ENCODE data around the gene HECW1.

DNA sequence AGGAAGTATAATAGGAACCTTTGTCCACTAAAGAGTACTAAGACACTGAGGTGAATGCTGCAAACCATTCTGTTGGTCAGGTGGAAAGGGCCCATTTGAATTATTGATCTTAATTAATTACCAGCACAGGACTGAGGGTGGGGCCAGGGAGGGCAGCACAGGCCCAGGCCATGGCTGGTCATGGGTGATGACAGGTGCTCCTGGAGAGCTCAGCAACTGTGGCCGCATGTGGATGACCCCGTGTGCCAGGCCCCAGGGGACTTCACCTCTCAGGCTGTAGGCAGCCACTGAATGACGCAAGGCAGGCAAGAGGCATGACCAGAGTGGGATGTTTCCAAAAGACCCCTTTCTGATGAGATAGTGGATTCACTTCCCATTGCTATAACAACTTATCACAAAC lies 54.2 kb downstream of the HECW1 start:
- TF ChIP-seq, protein P1, sequence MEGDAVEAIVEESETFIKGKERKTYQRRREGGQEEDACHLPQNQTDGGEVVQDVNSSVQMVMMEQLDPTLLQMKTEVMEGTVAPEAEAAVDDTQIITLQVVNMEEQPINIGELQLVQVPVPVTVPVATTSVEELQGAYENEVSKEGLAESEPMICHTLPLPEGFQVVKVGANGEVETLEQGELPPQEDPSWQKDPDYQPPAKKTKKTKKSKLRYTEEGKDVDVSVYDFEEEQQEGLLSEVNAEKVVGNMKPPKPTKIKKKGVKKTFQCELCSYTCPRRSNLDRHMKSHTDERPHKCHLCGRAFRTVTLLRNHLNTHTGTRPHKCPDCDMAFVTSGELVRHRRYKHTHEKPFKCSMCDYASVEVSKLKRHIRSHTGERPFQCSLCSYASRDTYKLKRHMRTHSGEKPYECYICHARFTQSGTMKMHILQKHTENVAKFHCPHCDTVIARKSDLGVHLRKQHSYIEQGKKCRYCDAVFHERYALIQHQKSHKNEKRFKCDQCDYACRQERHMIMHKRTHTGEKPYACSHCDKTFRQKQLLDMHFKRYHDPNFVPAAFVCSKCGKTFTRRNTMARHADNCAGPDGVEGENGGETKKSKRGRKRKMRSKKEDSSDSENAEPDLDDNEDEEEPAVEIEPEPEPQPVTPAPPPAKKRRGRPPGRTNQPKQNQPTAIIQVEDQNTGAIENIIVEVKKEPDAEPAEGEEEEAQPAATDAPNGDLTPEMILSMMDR (conservative IDR thresholded peaks at IDR 0.05; ENCODE audit: low read depth in 2 of 2): no peak
- TF ChIP-seq STAT1 (IDR thresholded peaks at IDR 0.05; ENCODE audit: unreplicated experiment): no peak
- no peak for TF ChIP-seq EZH2phosphoT487 (IDR thresholded peaks at IDR 0.05; ENCODE audit: unreplicated experiment)
- no peak for TF ChIP-seq EZH2 (IDR thresholded peaks at IDR 0.05; ENCODE audit: low read depth, unreplicated experiment)
- TF ChIP-seq, protein P2, sequence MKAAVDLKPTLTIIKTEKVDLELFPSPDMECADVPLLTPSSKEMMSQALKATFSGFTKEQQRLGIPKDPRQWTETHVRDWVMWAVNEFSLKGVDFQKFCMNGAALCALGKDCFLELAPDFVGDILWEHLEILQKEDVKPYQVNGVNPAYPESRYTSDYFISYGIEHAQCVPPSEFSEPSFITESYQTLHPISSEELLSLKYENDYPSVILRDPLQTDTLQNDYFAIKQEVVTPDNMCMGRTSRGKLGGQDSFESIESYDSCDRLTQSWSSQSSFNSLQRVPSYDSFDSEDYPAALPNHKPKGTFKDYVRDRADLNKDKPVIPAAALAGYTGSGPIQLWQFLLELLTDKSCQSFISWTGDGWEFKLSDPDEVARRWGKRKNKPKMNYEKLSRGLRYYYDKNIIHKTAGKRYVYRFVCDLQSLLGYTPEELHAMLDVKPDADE (IDR thresholded peaks at IDR 0.05): no peak
- no peak for TF ChIP-seq JUNB (IDR thresholded peaks at IDR 0.05; ENCODE audit: unreplicated experiment)
- no peak for TF ChIP-seq REST (IDR thresholded peaks at IDR 0.05; ENCODE audit: unreplicated experiment)
- TF ChIP-seq ZNF331 (CRISPR knock-in tag; IDR thresholded peaks at IDR 0.05; ENCODE audit: low read depth): no peak
- no peak for TF ChIP-seq POLR2AphosphoS5 (IDR thresholded peaks at IDR 0.05; ENCODE audit: low read depth)
- TF ChIP-seq, protein P3, sequence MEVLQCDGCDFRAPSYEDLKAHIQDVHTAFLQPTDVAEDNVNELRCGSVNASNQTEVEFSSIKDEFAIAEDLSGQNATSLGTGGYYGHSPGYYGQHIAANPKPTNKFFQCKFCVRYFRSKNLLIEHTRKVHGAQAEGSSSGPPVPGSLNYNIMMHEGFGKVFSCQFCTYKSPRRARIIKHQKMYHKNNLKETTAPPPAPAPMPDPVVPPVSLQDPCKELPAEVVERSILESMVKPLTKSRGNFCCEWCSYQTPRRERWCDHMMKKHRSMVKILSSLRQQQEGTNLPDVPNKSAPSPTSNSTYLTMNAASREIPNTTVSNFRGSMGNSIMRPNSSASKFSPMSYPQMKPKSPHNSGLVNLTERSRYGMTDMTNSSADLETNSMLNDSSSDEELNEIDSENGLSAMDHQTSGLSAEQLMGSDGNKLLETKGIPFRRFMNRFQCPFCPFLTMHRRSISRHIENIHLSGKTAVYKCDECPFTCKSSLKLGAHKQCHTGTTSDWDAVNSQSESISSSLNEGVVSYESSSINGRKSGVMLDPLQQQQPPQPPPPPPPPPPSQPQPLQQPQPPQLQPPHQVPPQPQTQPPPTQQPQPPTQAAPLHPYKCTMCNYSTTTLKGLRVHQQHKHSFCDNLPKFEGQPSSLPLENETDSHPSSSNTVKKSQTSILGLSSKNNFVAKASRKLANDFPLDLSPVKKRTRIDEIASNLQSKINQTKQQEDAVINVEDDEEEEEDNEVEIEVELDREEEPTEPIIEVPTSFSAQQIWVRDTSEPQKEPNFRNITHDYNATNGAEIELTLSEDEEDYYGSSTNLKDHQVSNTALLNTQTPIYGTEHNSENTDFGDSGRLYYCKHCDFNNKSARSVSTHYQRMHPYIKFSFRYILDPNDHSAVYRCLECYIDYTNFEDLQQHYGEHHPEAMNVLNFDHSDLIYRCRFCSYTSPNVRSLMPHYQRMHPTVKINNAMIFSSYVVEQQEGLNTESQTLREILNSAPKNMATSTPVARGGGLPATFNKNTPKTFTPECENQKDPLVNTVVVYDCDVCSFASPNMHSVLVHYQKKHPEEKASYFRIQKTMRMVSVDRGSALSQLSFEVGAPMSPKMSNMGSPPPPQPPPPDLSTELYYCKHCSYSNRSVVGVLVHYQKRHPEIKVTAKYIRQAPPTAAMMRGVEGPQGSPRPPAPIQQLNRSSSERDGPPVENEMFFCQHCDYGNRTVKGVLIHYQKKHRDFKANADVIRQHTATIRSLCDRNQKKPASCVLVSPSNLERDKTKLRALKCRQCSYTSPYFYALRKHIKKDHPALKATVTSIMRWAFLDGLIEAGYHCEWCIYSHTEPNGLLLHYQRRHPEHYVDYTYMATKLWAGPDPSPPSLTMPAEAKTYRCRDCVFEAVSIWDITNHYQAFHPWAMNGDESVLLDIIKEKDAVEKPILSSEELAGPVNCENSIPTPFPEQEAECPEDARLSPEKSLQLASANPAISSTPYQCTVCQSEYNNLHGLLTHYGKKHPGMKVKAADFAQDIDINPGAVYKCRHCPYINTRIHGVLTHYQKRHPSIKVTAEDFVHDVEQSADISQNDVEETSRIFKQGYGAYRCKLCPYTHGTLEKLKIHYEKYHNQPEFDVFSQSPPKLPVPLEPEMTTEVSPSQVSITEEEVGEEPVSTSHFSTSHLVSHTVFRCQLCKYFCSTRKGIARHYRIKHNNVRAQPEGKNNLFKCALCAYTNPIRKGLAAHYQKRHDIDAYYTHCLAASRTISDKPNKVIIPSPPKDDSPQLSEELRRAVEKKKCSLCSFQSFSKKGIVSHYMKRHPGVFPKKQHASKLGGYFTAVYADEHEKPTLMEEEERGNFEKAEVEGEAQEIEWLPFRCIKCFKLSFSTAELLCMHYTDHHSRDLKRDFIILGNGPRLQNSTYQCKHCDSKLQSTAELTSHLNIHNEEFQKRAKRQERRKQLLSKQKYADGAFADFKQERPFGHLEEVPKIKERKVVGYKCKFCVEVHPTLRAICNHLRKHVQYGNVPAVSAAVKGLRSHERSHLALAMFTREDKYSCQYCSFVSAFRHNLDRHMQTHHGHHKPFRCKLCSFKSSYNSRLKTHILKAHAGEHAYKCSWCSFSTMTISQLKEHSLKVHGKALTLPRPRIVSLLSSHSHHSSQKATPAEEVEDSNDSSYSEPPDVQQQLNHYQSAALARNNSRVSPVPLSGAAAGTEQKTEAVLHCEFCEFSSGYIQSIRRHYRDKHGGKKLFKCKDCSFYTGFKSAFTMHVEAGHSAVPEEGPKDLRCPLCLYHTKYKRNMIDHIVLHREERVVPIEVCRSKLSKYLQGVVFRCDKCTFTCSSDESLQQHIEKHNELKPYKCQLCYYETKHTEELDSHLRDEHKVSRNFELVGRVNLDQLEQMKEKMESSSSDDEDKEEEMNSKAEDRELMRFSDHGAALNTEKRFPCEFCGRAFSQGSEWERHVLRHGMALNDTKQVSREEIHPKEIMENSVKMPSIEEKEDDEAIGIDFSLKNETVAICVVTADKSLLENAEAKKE (CRISPR knock-in tag; IDR thresholded peaks at IDR 0.05): no peak
- TF ChIP-seq CREB1 (CRISPR knock-in tag; IDR thresholded peaks at IDR 0.05; ENCODE audit: low read depth): no peak
